Measurements from ENCODE around the gene SSU72.
"Not testable (repeated sequence)": the region's sequence is repeated elsewhere in the genome, so short reads cannot be mapped to it uniquely, and the experiment has no call there.

The SSU72 gene

DNA sequence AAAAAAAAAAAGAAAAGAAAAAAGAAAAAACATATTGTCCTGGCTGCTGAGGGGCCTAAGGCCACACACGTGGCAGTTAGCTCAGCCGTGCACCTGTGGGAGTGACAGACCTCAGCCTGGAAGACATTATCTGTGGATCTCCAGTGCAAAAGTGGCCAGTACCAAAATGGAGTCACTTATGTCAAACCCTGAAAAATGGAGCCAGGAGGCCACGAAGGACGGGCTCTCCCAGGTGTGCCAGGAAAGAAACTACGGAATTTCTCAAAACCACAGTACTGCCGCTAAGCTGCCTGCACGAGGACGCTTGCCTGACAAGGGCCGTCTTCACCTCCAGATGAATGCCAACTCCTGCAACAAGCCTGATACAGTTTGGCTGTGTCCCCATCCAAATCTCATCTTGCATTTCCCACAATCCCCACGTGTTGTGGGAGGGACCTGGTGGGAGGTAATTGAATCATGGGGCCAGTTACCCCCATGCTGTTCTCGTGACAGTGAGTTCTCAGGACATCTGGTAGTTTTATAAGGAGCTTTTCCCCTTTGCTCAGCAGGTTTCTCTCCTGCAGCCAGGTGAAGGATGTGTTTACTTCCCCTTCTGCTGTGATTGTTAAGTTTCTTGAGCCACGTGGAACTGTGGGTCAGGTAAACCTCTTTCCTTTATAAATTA is 35.3 kb upstream of the SSU72 start:
- DNase-seq, result no peak

GRCh38 chr1:1606232-1606631 is 31.6 kb upstream of the SSU72 start:
- DNase-seq, result no peak

- DNase-seq, result no peak
Measured at GRCh38 chr1:1605724-1606123, 31.1 kb upstream of the SSU72 start.

DNA sequence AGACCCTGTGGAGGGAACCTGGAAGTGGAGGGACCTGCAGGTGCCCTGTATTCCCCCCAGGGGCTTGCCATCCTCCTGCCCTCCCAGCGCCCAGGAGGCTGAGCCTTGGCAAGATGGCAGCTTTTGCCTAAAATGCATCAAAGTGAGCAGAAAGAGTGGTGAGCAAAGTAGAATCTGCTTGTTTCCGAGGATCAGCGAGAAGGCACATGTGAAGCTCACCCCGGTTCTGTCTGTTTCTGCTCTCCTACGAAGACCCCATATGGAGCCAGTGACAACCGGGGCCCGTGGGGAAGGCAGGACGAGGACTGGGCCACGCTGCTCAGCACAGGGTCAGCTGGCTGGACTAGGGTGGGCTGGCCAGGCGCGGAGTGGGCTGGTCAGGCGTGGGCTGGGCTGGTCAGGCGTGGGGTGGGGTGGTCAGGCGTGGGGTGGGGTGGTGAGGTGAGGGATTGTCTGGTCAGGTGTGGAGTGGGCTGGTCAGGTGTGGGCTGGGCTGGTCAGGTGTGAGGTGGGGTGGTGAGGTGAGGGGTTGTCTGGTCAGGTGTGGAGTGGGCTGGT is 30.4 kb upstream of the SSU72 start:
- no peak for DNase-seq

DNA sequence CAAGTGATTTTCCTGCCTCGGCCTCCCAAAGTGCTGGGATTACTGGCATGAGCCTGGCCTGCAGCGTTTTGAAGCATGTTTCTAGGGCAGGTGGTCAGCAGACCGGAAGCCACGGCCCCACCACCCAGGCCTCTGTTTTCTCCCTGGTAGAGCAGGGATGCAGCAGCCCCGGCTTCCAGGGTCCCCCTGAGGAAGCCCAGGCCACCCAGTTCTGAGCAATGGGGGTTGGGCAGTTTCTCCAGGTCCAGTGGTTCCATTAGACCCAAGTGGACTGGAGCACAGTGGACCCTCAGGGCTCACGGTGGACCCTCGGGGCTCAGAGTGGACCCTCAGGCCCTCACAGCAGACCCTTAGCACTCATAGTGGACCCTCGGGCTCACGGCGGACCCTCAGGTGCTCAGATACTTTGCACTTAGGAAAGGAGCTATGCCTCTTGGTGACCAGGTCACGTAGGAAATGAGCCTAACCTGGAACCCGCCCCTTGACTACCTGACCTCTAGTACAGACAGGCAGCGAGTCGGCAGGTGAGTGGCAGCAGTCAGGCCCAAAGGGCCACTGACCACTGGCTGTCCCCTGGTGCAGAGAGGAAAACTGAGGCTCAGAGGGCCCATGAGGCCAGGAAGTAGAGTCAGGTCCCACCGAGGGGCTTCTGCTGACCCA is 29.8 kb upstream of the SSU72 start:
- no peak for DNase-seq

- no peak for DNase-seq
Measured at GRCh38 chr1:1603671-1604373, 29.2 kb upstream of the SSU72 start.

GRCh38 chr1:1602968-1603506 is 28.4 kb upstream of the SSU72 start:
- DNase-seq, result no peak

- DNase-seq, result no peak
Measured at GRCh38 chr1:1602304-1602967, 27.8 kb upstream of the SSU72 start.

DNA sequence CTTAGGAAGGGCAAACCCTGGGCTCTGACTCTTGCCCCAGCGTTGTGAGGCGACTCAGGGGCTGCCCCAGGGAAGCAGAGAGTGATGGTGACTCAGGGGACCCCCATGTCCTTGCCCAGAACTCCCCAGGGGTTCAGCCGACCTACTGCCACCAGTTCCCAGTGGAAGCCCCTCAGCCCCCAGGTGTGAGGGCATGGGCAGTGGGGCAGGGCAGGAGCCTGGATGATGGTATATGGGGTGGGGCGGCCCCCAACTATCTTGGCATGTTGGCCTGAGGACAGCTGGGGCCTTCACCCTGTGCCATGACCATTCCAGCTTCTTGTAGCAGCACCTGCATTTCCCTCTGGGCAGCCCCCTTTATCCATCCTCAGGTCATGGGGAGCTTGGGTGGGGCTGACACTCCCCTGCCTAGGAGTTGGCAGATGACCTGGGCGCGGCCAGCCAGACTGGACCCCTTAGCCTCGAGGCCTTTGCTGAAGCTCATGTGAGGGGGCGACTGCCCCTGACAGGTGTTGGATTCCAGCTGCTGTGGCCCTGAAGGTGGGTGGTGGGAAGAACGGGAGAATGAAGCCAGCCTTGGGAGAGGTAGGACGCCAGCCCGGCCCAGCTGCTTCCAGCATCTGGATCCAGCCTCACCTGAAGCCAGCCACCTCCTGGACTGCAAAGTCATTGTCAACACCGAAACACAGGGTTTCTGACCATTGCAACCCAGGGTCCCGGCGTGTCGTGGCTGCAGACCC is 27.1 kb upstream of the SSU72 start:
- DNase-seq, result no peak

DNA sequence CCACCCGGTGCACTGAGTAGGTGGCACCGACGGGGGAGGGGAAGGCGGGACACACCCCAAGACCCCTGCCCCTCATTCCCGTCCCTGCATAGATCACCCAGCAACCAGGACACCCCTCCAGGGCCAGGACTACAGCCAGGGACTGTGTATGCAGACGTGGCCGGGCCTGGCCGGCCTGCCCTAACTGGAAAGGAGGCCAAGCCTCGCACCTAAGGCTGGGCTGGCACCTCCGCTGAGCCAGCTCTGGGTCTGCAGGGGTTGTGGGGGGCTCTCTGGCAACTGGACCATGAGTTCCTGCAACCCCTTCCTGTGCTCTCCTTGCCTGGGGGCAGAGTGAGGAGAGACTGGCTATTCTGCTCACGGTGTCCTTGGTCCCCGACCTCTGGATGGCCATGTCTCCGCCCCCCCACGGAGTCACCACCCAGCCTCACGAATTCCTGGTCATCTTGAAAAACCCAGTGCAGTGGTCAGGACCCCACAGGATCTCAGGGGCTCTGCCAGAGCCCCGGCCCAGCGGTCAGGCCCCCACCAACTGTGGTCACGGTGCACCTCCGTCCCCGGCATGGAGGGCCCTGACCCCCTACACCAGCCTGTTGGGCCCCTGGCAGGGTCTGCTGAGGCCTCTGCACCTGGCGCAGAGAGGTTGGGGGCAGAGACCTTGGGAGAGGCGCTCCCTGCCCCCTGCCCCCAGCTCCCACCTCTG is 26.3 kb upstream of the SSU72 start:
- DNase-seq, result no peak

GRCh38 chr1:1599935-1600860 is 25.5 kb upstream of the SSU72 start, which contains the start of gene FNDC10:
Gene FNDC10, minus strand, starts transcription at chr1:1600135. Its CDS starts 120 bp downstream, at chr1:1600015.
- no peak for DNase-seq

DNA sequence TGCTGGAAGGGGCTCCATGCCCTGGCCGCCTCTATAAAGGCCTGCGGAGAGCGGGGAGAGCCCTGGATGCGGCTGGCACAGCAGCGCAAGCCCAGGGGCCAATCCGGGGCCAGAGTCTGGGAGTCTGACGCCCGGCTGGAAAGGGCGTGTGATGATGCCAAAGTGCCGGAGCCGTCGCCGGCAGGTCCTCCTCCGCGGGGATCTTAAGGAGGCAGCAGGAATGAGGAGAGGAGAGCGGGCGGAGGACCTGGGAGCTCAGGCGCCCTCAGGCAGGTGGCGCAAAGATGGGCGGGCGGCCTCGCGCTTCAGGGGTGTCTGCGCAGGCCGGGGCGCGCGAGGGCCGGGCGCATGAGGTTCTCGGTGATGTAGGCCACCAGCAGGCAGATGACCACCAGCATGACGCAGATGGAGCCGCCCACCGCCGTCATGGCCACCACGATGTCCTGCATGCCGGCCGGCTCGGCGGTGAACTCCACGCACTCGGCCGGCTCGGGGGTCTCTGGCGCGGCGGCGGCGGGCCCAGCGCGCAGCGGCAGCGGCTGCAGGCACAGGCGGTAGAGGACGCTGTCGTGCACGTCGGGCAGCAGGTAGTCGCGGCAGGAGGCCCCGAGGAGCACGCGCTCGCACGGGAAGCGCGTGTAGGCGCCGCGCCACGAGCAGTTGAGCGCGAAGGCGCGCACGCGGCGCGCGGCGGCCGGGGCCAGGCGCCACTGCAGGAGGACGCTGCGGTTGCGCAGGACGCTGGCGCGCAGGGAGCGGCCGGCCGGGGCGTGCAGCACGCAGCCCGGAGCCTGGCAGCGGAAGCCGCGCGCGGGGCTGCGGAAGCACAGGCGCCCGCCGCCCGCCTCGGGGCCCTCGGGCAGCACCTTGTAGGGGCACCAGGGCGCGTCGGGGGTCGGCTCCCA is 24.6 kb upstream of the SSU72 start:
- peak; percentile 35 for DNase-seq

- no peak for DNase-seq
Measured at GRCh38 chr1:1598720-1599029, 24.0 kb upstream of the SSU72 start.

GRCh38 chr1:1598051-1598719 is 23.5 kb upstream of the SSU72 start:
- no peak for DNase-seq

GRCh38 chr1:1597275-1597930 is 22.7 kb upstream of the SSU72 start:
- DNase-seq, result no peak

DNA sequence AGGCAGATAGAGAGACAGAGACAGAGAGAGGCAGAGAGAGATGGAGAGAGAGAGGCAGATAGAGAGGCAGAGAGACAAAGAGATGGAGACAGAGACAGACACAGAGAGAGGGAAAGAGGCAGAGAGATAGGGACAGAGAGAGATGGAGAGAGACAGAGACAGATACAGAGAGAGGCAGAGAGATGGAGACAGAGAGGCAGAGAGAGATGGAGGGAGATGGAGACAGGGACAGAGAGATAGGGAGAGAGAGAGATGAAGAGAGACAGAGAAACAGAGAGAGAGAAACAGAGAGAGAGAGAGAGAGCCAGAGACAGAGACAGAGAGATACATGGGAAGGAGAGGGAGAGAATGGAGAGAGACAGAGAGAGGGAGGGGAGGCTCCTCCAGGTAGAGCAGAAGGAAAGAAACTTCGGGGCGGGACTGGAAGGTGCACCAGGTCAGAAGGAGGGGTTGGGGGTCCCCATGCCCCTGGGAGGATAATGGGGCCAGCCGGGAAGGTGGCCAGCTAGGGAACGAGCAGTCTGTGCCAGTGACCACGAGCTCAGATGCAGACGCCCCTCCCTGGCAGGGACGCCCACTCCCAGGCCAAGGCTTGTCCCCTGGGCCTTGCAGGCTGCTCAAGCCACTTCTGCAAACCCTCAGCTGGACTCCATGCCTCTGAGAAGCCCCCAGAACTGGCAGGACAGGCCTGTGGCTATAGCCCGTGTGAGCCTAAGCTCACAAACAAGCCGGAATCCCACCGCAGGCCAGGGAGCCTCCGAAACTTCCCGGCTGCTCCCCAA is 22.0 kb upstream of the SSU72 start:
- no peak for DNase-seq

DNA sequence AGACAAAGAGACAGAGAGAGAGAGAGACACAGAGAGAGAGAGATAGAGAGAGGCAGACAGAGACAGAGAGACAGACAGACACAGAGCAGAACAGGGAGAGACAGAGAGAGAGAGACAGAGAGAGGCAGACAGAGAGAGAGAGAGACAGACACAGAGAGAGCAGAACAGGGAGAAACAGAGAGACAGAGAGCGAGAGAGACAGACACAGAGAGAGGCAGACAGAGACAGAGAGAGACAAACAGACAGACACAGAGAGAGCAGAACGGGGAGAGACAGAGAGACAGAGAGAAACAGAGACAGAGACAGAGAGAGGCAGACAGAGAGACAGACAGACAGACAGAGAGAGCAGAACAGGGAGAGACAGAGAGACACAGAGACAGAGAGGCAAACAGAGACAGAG is 20.7 kb upstream of the SSU72 start:
- not testable (repeated sequence) for DNase-seq

Measured in activated effector memory CD4-positive, alpha-beta T cell treated with Interleukin-2 at 50 U/mL for 16 hours (primary cell).